Activated T-helper 2 cell treated with anti-CD3 and anti-CD28 coated beads, Interferon-gamma antibody, Interleukin-2, Interleukin-4, amounts not matched to agents 10 μg/mL and 5 μg/mL and 100 μg/mL, durations not matched to agents 14 hours and 24 hours and 36 hours (primary cell): ENCODE measurements around the gene MCCD1. TPM values are rescaled to one million over a fixed set of nuclear protein-coding genes. Genes with fewer than 3 reads are reported as not detected.

Source experiments
- DNase-seq: peaks from one replicate; pipeline ENCODE4 v3.0.0; 2021; ENCODE audit warnings: low spot score
- H3K27ac Mint-ChIP-seq: one replicate; pipeline ENCODE4 v1.8.0; 2021; ENCODE audit warnings: mixed read lengths
- H3K27me3 Mint-ChIP-seq: one replicate; pipeline ENCODE4 v1.8.0; 2021; ENCODE audit warnings: low read depth, mixed read lengths
- H3K36me3 Mint-ChIP-seq: one replicate; pipeline ENCODE4 v1.8.0; 2021; ENCODE audit warnings: low read depth, mixed read lengths
- H3K4me1 Mint-ChIP-seq: one replicate; pipeline ENCODE4 v1.8.0; 2021; ENCODE audit warnings: low read depth, mixed read lengths
- H3K4me3 Mint-ChIP-seq: one replicate; pipeline ENCODE4 v1.8.0; 2021; ENCODE audit warnings: low read depth, mild to moderate bottlenecking, moderate library complexity, mixed read lengths
- H3K9me3 Mint-ChIP-seq: one replicate; pipeline ENCODE4 v1.8.0; 2021; ENCODE audit warnings: mixed read lengths
- intact Hi-C: fragments of 100-400 bp; cut with micrococcal nuclease; formaldehyde crosslinking; loops from one replicate; pipeline ENCODE4 v1.15.1; 2023
- total RNA-seq: library from RNA; stranded (reverse); gene quantifications from 2 replicates; pipeline ENCODE4 v1.2.3, GENCODE V29; 2022

The MCCD1 gene
- total RNA-seq, 1 donor from 2014 or later, result not detected

DNA sequence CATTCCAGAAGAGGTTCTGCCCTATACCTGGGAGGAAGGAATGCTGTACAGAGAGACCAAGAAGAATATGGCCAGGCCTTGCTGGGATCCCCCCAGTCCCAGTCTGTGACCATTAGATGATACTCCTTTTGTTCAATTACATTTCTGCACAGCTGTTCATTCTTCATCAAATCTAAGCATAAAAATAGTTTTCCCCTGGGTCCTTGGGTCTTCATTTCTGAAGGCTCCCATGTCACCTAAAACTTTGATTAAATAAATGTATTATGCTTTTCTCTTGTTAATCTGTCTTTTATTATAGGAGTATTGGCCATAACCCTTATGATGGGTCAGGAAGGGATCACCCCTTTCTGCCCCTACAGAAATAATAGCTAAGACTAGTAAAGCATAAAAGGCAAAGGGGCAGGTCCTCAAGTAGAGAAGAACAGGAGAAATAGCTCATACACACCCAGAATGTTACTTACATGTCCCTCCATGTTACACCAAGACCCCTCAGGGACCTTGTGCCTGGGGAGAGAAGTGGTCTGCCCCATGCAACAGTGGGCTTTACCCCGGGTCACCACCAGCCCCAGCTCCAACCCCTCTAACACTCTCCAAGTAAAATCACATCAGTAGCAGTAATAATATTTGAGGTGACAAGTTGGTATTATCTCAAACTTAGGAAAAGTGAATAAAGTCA is 41.2 kb downstream of the MCCD1 start:
- no peak for DNase-seq
- Mint-ChIP-seq H3K4me3 (no peak overlapping the region), H3K27ac (no peak overlapping the region), H3K27me3 (peaks cover 13% of the 10 kb centered on the region), H3K36me3 (peaks cover 19% of the 10 kb centered on the region), H3K4me1 (peaks cover 71% of the 10 kb centered on the region), H3K9me3 (no peaks in the 10 kb centered on the region)
- intact Hi-C loops, result loop anchor here (10.0 kb wide), 1 partner anchor 255 kb away; the partner anchor contains the start of gene HSPA1B

DNA sequence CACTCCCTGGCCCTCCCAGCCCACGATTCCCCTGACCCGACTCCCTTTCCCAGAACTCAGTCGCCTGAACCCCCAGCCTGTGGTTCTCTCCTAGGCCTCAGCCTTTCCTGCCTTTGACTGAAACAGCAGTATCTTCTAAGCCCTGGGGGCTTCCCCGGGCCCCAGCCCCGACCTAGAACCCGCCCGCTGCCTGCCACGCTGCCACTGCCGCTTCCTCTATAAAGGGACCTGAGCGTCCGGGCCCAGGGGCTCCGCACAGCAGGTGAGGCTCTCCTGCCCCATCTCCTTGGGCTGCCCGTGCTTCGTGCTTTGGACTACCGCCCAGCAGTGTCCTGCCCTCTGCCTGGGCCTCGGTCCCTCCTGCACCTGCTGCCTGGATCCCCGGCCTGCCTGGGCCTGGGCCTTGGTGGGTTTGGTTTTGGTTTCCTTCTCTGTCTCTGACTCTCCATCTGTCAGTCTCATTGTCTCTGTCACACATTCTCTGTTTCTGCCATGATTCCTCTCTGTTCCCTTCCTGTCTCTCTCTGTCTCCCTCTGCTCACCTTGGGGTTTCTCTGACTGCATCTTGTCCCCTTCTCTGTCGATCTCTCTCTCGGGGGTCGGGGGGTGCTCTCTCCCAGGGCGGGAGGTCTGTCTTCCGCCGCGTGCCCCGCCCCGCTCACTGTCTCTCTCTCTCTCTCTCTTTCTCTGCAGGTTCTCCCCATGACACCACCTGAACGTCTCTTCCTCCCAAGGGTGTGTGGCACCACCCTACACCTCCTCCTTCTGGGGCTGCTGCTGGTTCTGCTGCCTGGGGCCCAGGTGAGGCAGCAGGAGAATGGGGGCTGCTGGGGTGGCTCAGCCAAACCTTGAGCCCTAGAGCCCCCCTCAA is 43.5 kb downstream of the MCCD1 start, which contains the start of gene LTA:
Gene LTA, plus strand, starts transcription at position 249 of the 871 bp plus-strand sequence. Its CDS starts 454 bp downstream, at position 703.
- H3K9me3 Mint-ChIP-seq, result no peaks in the 10 kb centered on the region
- intact Hi-C loops, result loop anchor here (2.0 to 10.0 kb wide), 2 partner anchors 81 to 253 kb away; partner anchors contain the start of genes BAG6 and HSPA1B
- H3K27ac Mint-ChIP-seq, result peak within 1 kb of the TSS; percentile 95
- peaks cover 83% of the 10 kb centered on the region for H3K4me1 Mint-ChIP-seq
- peak within 1 kb of the TSS; percentile 92 for H3K4me3 Mint-ChIP-seq
- DNase-seq, result peak; percentile 60
- peaks cover 35% of the 10 kb centered on the region for H3K36me3 Mint-ChIP-seq
- peaks cover 6% of the 10 kb centered on the region for H3K27me3 Mint-ChIP-seq

DNA sequence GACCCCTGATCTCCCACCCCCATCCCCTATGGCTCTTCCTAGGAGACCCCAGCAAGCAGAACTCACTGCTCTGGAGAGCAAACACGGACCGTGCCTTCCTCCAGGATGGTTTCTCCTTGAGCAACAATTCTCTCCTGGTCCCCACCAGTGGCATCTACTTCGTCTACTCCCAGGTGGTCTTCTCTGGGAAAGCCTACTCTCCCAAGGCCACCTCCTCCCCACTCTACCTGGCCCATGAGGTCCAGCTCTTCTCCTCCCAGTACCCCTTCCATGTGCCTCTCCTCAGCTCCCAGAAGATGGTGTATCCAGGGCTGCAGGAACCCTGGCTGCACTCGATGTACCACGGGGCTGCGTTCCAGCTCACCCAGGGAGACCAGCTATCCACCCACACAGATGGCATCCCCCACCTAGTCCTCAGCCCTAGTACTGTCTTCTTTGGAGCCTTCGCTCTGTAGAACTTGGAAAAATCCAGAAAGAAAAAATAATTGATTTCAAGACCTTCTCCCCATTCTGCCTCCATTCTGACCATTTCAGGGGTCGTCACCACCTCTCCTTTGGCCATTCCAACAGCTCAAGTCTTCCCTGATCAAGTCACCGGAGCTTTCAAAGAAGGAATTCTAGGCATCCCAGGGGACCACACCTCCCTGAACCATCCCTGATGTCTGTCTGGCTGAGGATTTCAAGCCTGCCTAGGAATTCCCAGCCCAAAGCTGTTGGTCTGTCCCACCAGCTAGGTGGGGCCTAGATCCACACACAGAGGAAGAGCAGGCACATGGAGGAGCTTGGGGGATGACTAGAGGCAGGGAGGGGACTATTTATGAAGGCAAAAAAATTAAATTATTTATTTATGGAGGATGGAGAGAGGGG is 44.7 kb downstream of the MCCD1 start:
- peaks cover 44% of the 10 kb centered on the region for H3K36me3 Mint-ChIP-seq
- H3K27me3 Mint-ChIP-seq, result peaks cover 6% of the 10 kb centered on the region
- peak overlapping the region; percentile 92 for H3K4me3 Mint-ChIP-seq
- no peaks in the 10 kb centered on the region for H3K9me3 Mint-ChIP-seq
- peak overlapping the region; percentile 95 for H3K27ac Mint-ChIP-seq
- intact Hi-C loops, result loop anchor here (2.0 to 10.0 kb wide), 2 partner anchors 79 to 251 kb away; partner anchors contain the start of genes BAG6 and HSPA1B
- DNase-seq, result no peak
- peaks cover 76% of the 10 kb centered on the region for H3K4me1 Mint-ChIP-seq

DNA sequence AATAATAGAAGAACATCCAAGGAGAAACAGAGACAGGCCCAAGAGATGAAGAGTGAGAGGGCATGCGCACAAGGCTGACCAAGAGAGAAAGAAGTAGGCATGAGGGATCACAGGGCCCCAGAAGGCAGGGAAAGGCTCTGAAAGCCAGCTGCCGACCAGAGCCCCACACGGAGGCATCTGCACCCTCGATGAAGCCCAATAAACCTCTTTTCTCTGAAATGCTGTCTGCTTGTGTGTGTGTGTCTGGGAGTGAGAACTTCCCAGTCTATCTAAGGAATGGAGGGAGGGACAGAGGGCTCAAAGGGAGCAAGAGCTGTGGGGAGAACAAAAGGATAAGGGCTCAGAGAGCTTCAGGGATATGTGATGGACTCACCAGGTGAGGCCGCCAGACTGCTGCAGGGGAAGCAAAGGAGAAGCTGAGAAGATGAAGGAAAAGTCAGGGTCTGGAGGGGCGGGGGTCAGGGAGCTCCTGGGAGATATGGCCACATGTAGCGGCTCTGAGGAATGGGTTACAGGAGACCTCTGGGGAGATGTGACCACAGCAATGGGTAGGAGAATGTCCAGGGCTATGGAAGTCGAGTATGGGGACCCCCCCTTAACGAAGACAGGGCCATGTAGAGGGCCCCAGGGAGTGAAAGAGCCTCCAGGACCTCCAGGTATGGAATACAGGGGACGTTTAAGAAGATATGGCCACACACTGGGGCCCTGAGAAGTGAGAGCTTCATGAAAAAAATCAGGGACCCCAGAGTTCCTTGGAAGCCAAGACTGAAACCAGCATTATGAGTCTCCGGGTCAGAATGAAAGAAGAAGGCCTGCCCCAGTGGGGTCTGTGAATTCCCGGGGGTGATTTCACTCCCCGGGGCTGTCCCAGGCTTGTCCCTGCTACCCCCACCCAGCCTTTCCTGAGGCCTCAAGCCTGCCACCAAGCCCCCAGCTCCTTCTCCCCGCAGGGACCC is 45.6 kb downstream of the MCCD1 start:
- intact Hi-C loops, result loop anchor here (10.0 kb wide), 1 partner anchor 250 kb away; the partner anchor contains the start of gene HSPA1B
- Mint-ChIP-seq H3K27me3 (peaks cover 4% of the 10 kb centered on the region), H3K4me3 (peak overlapping the region; percentile 92), H3K36me3 (peaks cover 50% of the 10 kb centered on the region), H3K9me3 (no peaks in the 10 kb centered on the region), H3K27ac (peak overlapping the region; percentile 95), H3K4me1 (peaks cover 76% of the 10 kb centered on the region)
- no peak for DNase-seq

DNA sequence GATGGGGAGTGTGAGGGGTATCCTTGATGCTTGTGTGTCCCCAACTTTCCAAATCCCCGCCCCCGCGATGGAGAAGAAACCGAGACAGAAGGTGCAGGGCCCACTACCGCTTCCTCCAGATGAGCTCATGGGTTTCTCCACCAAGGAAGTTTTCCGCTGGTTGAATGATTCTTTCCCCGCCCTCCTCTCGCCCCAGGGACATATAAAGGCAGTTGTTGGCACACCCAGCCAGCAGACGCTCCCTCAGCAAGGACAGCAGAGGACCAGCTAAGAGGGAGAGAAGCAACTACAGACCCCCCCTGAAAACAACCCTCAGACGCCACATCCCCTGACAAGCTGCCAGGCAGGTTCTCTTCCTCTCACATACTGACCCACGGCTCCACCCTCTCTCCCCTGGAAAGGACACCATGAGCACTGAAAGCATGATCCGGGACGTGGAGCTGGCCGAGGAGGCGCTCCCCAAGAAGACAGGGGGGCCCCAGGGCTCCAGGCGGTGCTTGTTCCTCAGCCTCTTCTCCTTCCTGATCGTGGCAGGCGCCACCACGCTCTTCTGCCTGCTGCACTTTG is 46.7 kb downstream of the MCCD1 start, which contains the start of gene TNF:
Gene TNF, plus strand, starts transcription at position 231 of the 567 bp plus-strand sequence. Its CDS starts 177 bp downstream, at position 408.
- Mint-ChIP-seq H3K36me3 (peaks cover 56% of the 10 kb centered on the region), H3K4me1 (peaks cover 77% of the 10 kb centered on the region), H3K4me3 (peak within 1 kb of the TSS; percentile 92), H3K27me3 (peaks cover 4% of the 10 kb centered on the region), H3K27ac (peak within 1 kb of the TSS; percentile 95), H3K9me3 (no peaks in the 10 kb centered on the region)
- peak; percentile 74 for DNase-seq
- intact Hi-C loops, result loop anchor here (10.0 kb wide), 1 partner anchor 249 kb away; the partner anchor contains the start of gene HSPA1B

DNA sequence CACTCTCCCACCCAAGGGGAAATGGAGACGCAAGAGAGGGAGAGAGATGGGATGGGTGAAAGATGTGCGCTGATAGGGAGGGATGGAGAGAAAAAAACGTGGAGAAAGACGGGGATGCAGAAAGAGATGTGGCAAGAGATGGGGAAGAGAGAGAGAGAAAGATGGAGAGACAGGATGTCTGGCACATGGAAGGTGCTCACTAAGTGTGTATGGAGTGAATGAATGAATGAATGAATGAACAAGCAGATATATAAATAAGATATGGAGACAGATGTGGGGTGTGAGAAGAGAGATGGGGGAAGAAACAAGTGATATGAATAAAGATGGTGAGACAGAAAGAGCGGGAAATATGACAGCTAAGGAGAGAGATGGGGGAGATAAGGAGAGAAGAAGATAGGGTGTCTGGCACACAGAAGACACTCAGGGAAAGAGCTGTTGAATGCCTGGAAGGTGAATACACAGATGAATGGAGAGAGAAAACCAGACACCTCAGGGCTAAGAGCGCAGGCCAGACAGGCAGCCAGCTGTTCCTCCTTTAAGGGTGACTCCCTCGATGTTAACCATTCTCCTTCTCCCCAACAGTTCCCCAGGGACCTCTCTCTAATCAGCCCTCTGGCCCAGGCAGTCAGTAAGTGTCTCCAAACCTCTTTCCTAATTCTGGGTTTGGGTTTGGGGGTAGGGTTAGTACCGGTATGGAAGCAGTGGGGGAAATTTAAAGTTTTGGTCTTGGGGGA is 47.4 kb downstream of the MCCD1 start:
- peaks cover 61% of the 10 kb centered on the region for H3K36me3 Mint-ChIP-seq
- intact Hi-C loops, result loop anchor here (1.0 to 10.0 kb wide), 2 partner anchors 8 to 249 kb away; partner anchors contain the start of gene HSPA1B
- H3K4me1 Mint-ChIP-seq, result peaks cover 77% of the 10 kb centered on the region
- peaks cover 4% of the 10 kb centered on the region for H3K27me3 Mint-ChIP-seq
- no peak for DNase-seq
- H3K4me3 Mint-ChIP-seq, result peak overlapping the region; percentile 92
- H3K9me3 Mint-ChIP-seq, result no peaks in the 10 kb centered on the region
- peak overlapping the region; percentile 95 for H3K27ac Mint-ChIP-seq

DNA sequence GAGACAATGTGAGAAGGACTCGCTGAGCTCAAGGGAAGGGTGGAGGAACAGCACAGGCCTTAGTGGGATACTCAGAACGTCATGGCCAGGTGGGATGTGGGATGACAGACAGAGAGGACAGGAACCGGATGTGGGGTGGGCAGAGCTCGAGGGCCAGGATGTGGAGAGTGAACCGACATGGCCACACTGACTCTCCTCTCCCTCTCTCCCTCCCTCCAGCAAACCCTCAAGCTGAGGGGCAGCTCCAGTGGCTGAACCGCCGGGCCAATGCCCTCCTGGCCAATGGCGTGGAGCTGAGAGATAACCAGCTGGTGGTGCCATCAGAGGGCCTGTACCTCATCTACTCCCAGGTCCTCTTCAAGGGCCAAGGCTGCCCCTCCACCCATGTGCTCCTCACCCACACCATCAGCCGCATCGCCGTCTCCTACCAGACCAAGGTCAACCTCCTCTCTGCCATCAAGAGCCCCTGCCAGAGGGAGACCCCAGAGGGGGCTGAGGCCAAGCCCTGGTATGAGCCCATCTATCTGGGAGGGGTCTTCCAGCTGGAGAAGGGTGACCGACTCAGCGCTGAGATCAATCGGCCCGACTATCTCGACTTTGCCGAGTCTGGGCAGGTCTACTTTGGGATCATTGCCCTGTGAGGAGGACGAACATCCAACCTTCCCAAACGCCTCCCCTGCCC is 48.3 kb downstream of the MCCD1 start:
- Mint-ChIP-seq H3K36me3 (peaks cover 64% of the 10 kb centered on the region), H3K4me1 (peaks cover 75% of the 10 kb centered on the region), H3K4me3 (peak overlapping the region; percentile 92), H3K27ac (peak overlapping the region; percentile 95), H3K27me3 (peaks cover 4% of the 10 kb centered on the region), H3K9me3 (no peaks in the 10 kb centered on the region)
- peak; percentile 54 for DNase-seq
- intact Hi-C loops, result loop anchor here (1.0 to 10.0 kb wide), 2 partner anchors 9 to 248 kb away; partner anchors contain the start of gene HSPA1B

DNA sequence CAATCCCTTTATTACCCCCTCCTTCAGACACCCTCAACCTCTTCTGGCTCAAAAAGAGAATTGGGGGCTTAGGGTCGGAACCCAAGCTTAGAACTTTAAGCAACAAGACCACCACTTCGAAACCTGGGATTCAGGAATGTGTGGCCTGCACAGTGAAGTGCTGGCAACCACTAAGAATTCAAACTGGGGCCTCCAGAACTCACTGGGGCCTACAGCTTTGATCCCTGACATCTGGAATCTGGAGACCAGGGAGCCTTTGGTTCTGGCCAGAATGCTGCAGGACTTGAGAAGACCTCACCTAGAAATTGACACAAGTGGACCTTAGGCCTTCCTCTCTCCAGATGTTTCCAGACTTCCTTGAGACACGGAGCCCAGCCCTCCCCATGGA is 48.8 kb downstream of the MCCD1 start:
- Mint-ChIP-seq H3K27me3 (peaks cover 4% of the 10 kb centered on the region), H3K9me3 (no peaks in the 10 kb centered on the region)
- no peak for DNase-seq

DNA sequence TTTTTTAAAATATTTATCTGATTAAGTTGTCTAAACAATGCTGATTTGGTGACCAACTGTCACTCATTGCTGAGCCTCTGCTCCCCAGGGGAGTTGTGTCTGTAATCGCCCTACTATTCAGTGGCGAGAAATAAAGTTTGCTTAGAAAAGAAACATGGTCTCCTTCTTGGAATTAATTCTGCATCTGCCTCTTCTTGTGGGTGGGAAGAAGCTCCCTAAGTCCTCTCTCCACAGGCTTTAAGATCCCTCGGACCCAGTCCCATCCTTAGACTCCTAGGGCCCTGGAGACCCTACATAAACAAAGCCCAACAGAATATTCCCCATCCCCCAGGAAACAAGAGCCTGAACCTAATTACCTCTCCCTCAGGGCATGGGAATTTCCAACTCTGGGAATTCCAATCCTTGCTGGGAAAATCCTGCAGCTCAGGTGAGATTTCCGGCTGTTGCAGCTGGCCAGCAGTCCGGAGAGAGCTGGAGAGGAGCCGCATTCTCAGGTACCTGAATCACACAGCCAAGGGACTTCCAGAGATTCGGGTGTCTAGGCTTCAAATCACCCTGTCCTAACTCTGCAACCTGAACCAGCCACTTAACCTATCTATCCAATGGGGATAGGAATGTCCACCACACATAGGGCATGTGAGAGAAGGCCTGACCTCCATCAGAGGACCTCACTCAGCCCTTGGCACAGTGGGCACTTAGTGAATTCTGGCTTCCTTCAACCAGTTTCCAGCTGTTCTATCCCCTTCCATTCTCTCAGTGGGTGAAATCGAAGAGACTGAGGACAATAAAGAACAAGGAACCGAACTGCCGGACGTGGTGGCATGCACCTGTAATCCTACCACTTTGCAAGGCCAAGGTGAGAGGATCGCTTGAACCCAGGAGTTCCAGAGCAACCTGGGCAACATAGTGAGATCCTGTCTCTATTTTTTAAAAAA is 49.7 kb downstream of the MCCD1 start:
- H3K27me3 Mint-ChIP-seq, result peaks cover 3% of the 10 kb centered on the region
- H3K4me3 Mint-ChIP-seq, result peak overlapping the region; percentile 76
- intact Hi-C loops, result loop anchor here (10.0 kb wide), 1 partner anchor 246 kb away; the partner anchor contains the start of gene HSPA1B
- no peak for DNase-seq
- H3K9me3 Mint-ChIP-seq, result no peaks in the 10 kb centered on the region
- H3K36me3 Mint-ChIP-seq, result peaks cover 53% of the 10 kb centered on the region
- peak overlapping the region; percentile 28 for H3K27ac Mint-ChIP-seq
- peaks cover 73% of the 10 kb centered on the region for H3K4me1 Mint-ChIP-seq

More for the DNA sequence above, 48.8 kb downstream of the MCCD1 start:
- intact Hi-C loops, result loop anchor here (10.0 kb wide), 1 partner anchor 247 kb away; the partner anchor contains the start of gene HSPA1B
- H3K4me3 Mint-ChIP-seq, result peak overlapping the region; percentile 92
- H3K36me3 Mint-ChIP-seq, result peaks cover 61% of the 10 kb centered on the region
- no peak overlapping the region for H3K27ac Mint-ChIP-seq
- H3K4me1 Mint-ChIP-seq, result peaks cover 77% of the 10 kb centered on the region
